HG03139 (cell line): ENCODE results near the gene FBF1.
A peak's percentile ranks its signal among the peaks of the same experiment; 100 is the strongest.
"Not testable (repeated sequence)": the region's sequence is repeated elsewhere in the genome, so short reads cannot be mapped to it uniquely, and the experiment has no call there.

Source experiments
- ATAC-seq: cut with Tn5 transposase; IDR thresholded peaks from one replicate; pipeline ENCODE4 v1.9.1; 2021; ENCODE audit not compliant: unreplicated experiment

Gene FBF1, protein sequence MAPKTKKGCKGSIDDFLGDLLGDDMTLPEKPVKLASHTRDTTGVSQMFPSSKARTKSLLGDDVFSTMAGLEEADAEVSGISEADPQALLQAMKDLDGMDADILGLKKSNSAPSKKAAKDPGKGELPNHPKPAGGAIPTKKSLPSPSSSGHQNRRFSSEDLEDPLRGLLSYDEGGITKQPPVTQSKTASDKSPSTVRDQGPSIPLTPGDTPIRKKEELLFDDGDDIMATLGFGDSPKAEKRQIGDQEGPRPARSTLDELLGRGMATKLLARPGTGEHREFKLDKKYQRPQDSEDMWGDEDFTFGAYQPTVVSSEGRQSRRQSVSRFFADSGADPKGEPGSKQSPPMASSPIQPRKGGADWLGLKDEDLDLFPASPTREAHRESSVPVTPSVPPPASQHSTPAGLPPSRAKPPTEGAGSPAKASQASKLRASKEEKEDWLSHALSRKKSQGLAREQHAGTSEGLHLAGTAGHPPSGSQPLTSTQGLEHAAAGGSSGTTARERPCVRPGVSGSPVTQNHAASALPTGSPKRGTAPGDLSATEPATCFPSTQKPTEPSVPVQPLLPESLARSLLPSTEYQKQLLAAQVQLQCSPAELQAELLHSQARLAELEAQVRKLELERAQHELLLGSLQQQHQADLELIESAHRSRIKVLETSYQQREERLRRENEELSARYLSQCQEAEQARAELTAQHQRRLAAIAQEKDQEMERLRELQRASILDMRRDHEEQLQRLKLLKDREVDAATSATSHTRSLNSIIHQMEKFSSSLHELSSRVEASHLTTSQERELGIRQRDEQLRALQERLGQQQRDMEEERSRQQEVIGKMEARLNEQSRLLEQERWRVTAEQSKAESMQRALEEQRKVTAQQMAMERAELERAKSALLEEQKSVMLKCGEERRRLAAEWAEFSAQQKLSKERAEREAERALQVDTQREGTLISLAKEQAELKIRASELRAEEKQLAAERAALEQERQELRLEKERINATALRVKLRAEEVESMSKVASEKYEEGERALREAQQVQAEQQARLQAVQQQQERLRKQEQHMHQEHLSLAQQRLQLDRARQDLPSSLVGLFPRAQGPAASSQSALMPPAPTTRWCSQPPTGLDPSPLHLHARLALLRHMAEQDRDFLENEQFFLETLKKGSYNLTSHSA

GRCh38 chr17:75940727-75941441, at the start of gene FBF1:
Gene FBF1, minus strand, starts transcription at chr17:75941042. Its CDS starts 2,893 bp downstream, at chr17:75938149.
- ATAC-seq, result peak; percentile 87

- ATAC-seq, result no peak
Measured at GRCh38 chr17:75987041-75987440, 46.2 kb upstream of the FBF1 start.

DNA sequence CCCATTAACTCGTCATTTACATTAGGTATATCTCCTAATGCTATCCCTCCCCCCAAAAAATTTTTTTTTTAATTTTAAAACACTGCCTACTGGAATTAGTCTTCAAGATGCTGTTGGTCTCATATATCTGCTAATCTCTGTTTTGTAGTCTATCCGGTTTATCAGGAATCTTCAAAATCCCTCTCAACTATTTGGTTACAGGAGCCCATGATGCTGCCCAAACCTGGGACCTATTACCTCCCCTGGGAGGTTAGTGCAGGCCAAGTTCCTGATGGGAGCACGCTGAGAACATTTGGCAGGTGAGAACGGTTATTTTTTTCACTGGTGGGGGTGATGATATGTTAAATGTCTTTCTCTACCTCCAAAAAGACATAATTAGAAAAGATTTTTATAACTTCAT, 45.1 kb upstream of the FBF1 start:
- no peak for ATAC-seq

GRCh38 chr17:75983501-75984181, 42.8 kb upstream of the FBF1 start:
- ATAC-seq, result no peak

DNA sequence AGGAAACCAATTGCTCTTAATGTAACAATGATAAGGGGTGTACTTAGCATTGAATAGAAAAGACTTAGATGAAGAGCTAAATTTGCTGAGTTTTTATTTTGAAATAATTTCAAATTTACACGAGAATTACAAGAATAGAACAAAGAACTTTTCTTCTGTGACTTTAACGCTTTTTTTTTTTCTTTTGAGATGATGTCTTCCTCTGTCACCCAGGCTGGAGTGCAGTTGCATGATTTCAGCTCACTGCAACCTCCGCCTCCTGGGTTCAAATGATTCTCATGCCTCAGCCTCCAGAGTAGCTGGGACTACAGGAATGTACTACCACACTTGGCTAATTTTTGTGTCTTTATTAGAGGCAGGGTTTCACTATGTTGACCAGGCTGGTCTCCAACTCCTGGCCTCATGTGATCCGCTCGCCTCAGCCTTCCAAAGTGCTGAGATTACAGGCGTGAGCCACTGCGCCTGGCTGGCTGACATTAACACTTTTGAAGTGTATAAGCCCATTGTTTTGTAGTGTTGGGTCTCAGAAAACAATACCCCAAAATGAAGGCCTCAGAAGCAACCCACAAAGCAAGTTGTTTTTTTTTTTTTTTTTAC, 40.3 kb upstream of the FBF1 start:
- no peak for ATAC-seq

DNA sequence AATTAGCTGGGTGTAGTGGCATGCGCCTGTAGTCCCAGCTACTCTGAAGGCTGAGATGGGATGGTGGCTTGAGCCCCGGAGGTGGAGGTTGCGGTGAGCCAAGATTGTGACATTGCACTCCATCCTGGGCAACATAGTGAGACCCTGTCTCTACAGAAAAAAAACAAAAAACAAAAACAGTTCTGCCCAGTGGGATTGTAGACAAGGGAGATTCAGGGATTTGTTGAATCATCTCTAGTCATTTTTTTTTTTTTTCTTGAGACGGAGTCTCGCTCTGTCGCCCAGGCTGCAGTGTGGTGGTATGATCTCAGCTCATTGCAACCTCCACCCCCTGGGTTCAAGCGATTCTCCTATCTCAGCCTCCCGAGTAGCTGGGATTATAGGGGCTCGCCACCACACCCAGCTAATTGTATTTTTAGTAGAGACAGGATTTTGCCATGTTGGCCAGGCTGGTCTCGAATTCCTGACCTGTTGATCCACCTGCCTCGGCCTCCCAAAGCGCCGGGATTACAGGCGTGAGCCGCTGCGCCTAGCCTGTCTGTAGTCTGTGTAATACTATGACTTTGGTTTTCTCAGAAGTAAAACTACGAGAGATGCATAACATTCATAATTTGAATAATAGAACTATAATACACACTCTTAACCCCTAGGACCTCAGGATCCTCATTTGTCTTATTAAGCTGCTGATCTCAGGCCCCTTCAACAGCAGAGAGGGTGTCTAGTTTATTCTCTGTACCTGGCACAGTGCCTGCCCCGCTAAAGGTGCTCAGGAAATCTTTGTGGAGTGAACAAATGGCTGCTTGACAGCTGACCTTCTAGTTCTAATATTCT, 39.6 kb upstream of the FBF1 start:
- ATAC-seq, result no peak

- ATAC-seq, result peak; percentile 20
Measured at GRCh38 chr17:75979705-75980187, 38.9 kb upstream of the FBF1 start.

- peak; percentile 92 for ATAC-seq
Measured at GRCh38 chr17:75978938-75979704, 38.3 kb upstream of the FBF1 start, which contains the start of the genes ACOX1 and TEN1. Gene ACOX1, minus strand, starts transcription at chr17:75979166. Its CDS starts 93 bp downstream, at chr17:75979073. Gene TEN1, plus strand, starts transcription at chr17:75979240. Its CDS starts 6,953 bp downstream, at chr17:75986193.

DNA sequence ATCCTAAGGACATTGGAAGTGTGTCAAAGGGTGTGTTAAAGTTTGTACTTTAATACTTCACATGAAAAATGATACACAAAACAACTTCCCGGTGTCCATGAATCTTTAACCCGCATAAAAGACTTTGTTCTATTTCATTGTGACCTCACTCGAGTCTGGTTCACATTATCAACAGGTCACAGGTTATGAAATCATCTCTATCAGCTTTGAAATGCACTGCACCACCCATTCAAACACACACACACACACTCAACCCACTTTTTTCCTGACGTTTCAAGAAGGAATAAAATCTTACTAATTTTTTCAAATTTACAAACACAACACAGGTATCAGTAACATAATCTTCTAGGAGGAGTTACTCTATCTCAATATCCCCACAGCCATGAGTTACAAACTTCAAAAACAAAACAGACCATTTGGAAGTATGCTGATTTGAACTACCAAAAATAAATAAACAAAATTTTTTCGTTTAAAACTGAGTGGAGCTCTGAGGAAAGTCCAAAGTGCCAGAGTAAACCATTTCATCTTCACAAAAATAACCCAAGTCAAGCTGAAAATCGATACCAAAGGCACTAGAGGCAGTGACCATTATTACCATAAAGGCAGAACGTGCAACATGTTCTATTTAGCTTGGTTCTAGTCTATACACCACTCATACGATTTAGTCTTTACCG, 35.5 kb upstream of the FBF1 start:
- ATAC-seq, result no peak

GRCh38 chr17:75975757-75976174, 34.9 kb upstream of the FBF1 start:
- ATAC-seq, result no peak

DNA sequence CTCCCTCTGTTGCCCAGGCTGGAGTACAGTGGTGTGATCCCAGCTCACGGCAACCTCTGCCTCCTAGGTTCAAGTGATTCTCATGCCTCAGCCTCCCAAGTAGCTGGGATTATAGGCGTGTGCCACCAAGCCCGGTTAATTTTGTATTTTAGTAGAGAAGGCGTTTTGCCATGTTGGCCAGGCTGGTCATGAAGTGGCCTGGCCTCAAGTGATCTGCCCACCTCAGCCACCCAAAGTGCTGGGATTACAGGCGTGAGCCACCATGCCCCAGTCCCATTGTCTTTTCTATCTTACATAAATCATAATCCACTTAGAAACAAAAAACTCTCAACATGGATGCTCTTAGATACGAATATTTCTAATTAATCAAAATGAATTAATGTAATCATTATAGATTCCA, 34.3 kb upstream of the FBF1 start:
- not testable (repeated sequence) for ATAC-seq

DNA sequence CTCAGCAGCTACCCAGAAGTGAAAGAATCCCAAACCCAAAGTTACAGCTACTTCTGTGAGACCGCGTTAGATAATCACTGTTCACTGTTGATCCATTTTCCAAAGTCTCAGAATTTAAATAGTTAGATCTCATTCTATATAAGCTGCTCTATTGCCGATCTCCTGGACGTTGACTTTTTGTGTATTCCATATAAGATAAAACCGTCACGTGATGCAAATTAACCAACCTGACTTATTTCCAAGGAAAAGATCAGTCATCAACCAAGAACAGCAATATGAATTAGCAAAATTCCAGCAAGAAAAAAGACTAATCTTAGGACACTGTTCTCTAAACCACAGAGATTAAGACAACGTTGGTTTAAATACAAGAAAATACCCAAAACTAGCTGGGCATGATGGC, 29.8 kb upstream of the FBF1 start:
- no peak for ATAC-seq

DNA sequence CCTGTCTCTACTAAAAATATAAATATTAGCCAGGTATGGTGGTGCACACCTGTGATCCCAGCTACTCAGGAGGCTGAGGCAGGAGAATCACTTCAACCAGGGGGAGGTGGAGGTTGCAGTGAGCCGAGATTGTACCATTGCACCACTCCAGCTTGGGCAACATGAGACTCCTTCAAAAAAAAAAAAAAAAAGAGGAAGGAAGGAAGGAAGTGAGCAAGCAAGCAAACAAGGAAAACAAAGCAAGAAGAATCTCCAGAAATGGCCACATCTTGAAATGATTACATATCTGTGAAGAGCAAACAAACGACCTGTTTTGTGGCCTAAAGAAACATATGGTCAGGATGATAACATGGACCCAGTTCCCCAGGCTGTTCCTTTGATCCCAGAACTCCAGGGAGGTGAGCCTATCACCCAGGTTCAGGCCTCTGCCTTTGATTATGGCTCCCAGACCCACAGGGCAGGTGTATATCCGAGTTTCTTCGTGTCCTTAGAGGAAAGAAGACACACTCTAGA, 29.2 kb upstream of the FBF1 start:
- no peak for ATAC-seq

DNA sequence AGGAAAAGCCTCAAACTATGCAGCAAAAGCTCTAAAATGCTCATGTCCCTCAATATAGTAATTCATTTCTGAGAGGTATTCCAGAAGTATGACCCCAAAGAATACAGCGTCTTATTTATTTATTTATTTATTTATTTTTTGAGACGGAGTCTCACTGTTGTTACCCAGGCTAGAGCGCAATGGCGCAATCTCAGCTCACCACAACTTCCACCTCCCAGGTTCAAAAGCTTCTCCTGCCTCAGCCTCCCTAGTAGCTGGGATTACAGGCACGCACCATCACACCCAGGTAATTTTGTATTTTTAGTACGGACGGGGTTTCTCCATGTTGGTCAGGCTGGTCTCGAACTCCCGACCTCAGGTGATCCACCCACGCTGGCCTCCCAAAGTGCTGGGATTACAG, 28.2 kb upstream of the FBF1 start:
- ATAC-seq, result not testable (repeated sequence)

DNA sequence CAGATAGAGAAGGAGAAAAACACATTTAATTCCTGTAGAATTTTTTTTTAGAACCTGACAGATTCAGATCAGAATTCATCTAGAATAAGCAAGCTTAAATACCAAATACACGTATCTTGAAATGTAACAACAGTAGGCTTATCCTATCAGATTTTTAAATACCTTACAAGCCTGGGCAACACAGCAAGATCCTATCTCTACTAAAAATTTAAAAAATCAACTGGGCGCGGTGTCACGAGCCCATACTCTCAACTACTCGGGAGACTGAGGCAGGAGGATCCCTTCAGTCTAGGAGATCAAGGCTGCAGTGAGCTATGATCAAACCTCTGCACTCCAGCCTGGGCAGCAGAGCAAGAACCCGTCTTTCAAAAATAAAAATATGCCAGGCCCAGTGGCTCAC, 24.6 kb upstream of the FBF1 start:
- no peak for ATAC-seq

DNA sequence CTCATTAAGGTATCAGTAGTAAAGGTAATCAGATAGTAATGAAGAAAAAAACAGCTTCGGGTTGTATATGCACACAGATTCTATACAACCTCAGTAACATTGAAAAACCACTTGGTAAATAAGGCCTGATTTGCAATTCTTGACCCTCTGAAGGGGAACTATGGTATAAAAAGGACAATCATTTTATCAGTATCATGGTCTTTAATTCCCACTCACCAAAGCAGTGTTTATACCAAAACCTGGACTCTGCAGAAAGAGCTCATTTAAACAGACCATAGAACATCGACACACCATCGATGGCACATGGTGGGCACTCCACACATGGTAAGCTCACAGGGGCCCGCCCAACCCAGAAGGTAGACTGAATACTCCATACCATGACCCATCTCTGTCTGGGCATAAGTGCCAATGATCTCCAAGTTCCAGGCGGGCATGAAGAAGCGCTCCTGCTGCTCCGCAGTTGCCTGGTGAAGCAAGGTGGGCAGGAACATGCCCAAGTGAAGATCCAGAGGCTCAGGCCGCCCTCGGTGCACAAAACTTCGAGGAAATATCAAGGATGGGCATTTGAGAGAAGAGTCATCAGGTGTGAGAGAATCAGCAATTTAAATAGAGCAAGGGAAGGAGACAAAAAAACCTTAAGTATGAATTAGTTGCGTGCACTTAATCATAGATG, 19.1 kb upstream of the FBF1 start:
- ATAC-seq, result no peak
